ENCODE measurements around the gene ZFAND2B. TPM values are rescaled to one million over a fixed set of nuclear protein-coding genes. Genes with fewer than 3 reads are reported as not detected.

ZFAND2B gene
- total RNA-seq, 1 donor from 2014 or later: 49.5 TPM

DNA sequence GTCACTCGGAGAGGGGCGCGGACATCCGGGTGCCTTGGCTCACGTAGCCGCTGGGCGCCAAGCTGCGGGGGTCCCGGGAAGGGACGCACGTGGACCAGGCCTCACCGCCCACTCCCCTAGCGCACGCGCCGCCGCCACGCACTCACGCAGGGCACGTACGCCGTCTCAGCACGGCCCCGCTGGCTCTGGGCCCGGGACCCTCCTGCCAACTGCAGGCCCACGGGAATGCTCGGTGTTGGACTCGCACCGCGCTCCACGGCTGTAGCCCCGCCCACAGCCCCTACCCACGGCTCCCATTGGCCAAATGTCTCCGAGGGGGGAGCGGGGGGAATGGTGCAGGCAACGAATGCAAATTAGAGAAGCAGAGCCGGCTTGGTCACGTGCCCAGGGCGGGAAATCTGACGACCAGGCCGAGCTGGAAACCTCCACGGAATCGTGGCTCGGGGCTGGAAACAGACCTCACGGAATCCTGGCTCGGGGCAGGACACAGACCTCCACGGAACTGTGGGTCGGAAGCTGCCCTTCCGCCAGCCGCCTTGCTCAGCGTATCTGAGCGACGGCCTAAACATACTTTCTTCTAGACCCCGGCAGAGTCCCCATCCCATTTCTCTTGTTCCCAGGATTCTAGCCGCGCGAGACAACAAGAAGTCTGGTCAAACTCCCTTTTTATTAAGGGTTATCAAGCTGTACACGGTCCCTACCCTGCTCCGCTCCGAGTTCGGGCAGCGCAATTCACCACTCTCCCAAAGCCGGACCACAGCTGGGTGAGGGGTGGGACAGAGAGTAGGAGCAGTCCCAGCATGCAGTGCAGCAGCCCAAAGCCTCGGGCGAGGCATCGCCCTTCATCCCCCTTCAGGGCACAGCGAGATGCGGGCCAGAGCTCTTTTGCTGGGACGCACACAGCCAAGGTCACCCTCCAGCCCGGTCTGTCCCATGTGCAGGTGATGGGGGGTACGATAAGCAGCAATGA lies 12.4 kb downstream of the ZFAND2B start, which contains the start of gene ABCB6:
Gene ABCB6, minus strand, starts transcription at position 227 of the 970 bp plus-strand sequence. CDS start 285 bp downstream, outside the sequence.
- H3K4me3 Mint-ChIP-seq (ENCODE audit: unreplicated experiment): peak within 1 kb of the TSS; percentile 93
- H3K36me3 Mint-ChIP-seq (ENCODE audit: unreplicated experiment): peaks cover 5% of the 10 kb centered on the region
- TF ChIP-seq, protein P1, sequence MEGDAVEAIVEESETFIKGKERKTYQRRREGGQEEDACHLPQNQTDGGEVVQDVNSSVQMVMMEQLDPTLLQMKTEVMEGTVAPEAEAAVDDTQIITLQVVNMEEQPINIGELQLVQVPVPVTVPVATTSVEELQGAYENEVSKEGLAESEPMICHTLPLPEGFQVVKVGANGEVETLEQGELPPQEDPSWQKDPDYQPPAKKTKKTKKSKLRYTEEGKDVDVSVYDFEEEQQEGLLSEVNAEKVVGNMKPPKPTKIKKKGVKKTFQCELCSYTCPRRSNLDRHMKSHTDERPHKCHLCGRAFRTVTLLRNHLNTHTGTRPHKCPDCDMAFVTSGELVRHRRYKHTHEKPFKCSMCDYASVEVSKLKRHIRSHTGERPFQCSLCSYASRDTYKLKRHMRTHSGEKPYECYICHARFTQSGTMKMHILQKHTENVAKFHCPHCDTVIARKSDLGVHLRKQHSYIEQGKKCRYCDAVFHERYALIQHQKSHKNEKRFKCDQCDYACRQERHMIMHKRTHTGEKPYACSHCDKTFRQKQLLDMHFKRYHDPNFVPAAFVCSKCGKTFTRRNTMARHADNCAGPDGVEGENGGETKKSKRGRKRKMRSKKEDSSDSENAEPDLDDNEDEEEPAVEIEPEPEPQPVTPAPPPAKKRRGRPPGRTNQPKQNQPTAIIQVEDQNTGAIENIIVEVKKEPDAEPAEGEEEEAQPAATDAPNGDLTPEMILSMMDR (IDR thresholded peaks at IDR 0.05; ENCODE audit: partially characterized antibody, unreplicated experiment): no peak
- H3K27me3 Mint-ChIP-seq (ENCODE audit: unreplicated experiment): peaks cover 9% of the 10 kb centered on the region
- H3K4me1 Mint-ChIP-seq (ENCODE audit: low read depth, unreplicated experiment): peaks cover 11% of the 10 kb centered on the region
- peaks cover 12% of the 10 kb centered on the region for H3K9me3 Mint-ChIP-seq (ENCODE audit: unreplicated experiment)
- H3K27ac Mint-ChIP-seq (ENCODE audit: unreplicated experiment): peak within 1 kb of the TSS; percentile 98
- DNase-seq: peak; percentile 98

DNA sequence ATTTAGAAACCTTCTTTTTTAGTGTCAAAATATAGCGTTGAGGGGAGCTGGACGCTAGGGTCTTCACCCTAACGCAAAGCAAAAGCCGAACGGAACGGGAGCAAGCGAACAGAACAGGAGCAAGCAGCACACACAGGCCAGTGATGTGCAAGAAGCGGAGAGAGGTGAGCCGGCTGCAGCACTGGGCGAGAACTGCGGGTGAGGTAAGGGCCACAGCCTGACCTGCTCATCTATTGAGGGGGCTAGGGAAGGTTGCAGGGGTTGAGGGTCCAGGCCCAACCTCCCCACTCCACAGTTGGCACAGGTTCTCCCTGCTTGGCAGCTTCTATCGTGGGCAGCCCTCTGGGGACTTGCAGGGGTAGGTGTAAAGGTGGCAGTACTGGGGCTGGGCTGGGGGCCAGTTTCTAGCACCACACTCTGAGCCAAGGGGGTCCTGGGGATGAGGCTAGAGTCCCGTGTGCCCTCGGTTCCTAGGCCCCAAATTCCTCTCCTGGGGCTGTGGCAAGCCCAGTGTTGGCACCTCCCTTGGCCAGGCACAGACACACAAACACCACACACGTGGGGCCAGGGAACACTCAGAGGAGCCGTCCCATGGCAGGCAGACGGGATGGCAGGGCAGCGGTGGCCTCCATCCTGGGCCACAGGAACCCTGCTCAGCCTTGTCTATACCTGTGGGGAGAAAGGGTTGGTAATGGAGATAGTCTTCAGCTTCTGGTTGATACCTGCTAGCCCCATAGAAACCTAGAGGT lies 13.4 kb downstream of the ZFAND2B start:
- TF ChIP-seq, protein P1 (IDR thresholded peaks at IDR 0.05; ENCODE audit: partially characterized antibody, unreplicated experiment): no peak
- no peak overlapping the region for H3K27ac Mint-ChIP-seq (ENCODE audit: unreplicated experiment)
- peaks cover 5% of the 10 kb centered on the region for H3K36me3 Mint-ChIP-seq (ENCODE audit: unreplicated experiment)

DNA sequence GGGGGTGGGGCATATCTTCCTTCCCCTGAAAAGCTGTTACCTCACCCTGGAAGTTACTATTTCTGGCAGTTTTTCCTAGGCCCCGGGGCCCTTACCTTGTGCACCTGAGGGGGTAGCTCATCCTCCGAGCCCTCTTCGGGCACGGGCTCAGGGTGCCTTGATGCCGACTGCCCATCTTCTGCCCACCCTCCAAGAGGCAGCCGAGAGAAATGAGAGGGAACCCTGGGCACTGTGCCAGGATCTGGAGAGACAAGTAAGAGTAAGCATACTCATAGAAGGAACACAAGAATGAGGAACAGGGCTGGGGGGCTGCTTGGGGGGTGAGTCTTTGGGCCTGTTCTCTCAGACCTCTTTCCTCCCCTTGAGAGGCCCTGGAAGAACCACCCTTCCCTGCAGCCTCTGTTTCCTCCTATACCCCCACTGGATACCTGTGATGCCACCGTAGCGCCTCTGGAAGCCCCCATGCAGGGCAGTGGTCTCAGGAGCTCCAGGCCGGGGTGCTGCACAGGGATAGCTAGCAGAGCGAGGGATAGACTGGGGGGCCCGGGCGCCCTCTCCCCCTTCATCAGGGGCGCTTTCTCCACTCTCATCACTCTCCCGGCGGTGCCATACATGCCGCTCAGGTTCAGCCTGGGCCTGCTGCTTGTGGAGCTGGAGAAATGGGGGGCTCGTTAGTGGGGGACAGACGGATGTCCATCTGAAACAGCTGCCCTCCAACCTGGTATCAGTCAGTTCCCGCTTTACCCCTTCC lies 14.2 kb downstream of the ZFAND2B start:
- Mint-ChIP-seq H3K4me1 (ENCODE audit: low read depth, unreplicated experiment) (peaks cover 11% of the 10 kb centered on the region), H3K27ac (ENCODE audit: unreplicated experiment) (no peak overlapping the region), H3K4me3 (ENCODE audit: unreplicated experiment) (no peak overlapping the region), H3K9me3 (ENCODE audit: unreplicated experiment) (peaks cover 11% of the 10 kb centered on the region), H3K27me3 (ENCODE audit: unreplicated experiment) (peaks cover 8% of the 10 kb centered on the region), H3K36me3 (ENCODE audit: unreplicated experiment) (peaks cover 5% of the 10 kb centered on the region)
- TF ChIP-seq, protein P1 (IDR thresholded peaks at IDR 0.05; ENCODE audit: partially characterized antibody, unreplicated experiment): no peak
- no peak for DNase-seq

More for the DNA sequence above, 13.4 kb downstream of the ZFAND2B start:
- Mint-ChIP-seq H3K27me3 (ENCODE audit: unreplicated experiment) (peaks cover 8% of the 10 kb centered on the region), H3K4me3 (ENCODE audit: unreplicated experiment) (peak overlapping the region; percentile 34), H3K9me3 (ENCODE audit: unreplicated experiment) (peaks cover 10% of the 10 kb centered on the region), H3K4me1 (ENCODE audit: low read depth, unreplicated experiment) (peaks cover 11% of the 10 kb centered on the region)
- DNase-seq: no peak

DNA sequence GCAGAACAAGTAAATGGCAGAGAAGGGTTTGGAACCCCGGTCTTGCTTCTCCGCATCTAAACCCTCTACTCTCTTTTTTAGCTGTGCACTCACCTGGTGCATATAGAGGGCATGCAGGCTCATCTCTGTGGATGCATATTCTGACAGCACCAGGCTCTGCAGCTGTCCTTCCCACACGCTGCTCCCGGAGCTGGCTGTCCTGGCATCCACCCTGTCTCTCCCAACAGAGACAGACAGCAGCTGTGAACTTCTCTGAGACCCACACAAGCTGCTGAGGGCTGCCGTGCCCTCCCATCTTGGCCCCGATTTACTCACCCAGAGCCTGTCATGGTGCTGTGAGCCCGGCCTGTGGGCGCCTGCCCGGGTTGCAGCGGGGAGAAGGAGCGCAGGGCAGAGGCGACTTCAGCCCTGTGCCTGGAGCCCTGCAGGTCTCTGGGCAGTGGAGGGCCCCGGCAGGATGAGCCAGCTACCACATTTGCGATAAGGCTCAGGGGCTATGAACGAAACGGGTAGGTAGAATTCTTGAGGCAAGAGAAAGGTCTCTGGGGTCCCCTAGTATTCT lies 15.5 kb downstream of the ZFAND2B start:
- Mint-ChIP-seq H3K9me3 (ENCODE audit: unreplicated experiment) (peaks cover 9% of the 10 kb centered on the region), H3K4me1 (ENCODE audit: low read depth, unreplicated experiment) (peaks cover 7% of the 10 kb centered on the region), H3K36me3 (ENCODE audit: unreplicated experiment) (peaks cover 5% of the 10 kb centered on the region), H3K4me3 (ENCODE audit: unreplicated experiment) (no peak overlapping the region), H3K27me3 (ENCODE audit: unreplicated experiment) (peaks cover 5% of the 10 kb centered on the region), H3K27ac (ENCODE audit: unreplicated experiment) (no peak overlapping the region)
- DNase-seq: no peak
- TF ChIP-seq, protein P1 (IDR thresholded peaks at IDR 0.05; ENCODE audit: partially characterized antibody, unreplicated experiment): no peak

Measured in glutamatergic neuron (in vitro differentiated cells).